Upper lobe of right lung (tissue), 1 donor: ENCODE results near the gene ZNF610. TPM values are rescaled to one million over a fixed set of nuclear protein-coding genes. Genes with fewer than 3 reads are reported as not detected.
"Not testable (repeated sequence)": the region's sequence is repeated elsewhere in the genome, so short reads cannot be mapped to it uniquely, and the experiment has no call there.

ENCODE experiments used
- ATAC-seq: fragments of 200-7000 bp; cut with Tn5 transposase; one replicate; pipeline ENCODE4 v1.9.1; 2020; ENCODE audit warnings: mild to moderate bottlenecking, moderate library complexity
- DNase-seq: peaks from one replicate; pipeline ENCODE4 v3.0.0-alpha.2; 2020
- H3K27ac ChIP-seq: fragments of 200-600 bp; one replicate; pipeline ENCODE4 v1.8.0; 2022
- H3K27me3 ChIP-seq: fragments of 200-600 bp; one replicate; pipeline ENCODE4 v1.8.0; 2022; ENCODE audit warnings: mild to moderate bottlenecking
- H3K36me3 ChIP-seq: fragments of 200-600 bp; one replicate; pipeline ENCODE4 v1.8.0; 2022
- H3K4me1 ChIP-seq: fragments of 200-600 bp; one replicate; pipeline ENCODE4 v1.8.0; 2022
- H3K4me3 ChIP-seq: fragments of 200-600 bp; one replicate; pipeline ENCODE4 v1.8.0; 2022; ENCODE audit warnings: mild to moderate bottlenecking
- H3K9me3 ChIP-seq: fragments of 200-600 bp; one replicate; pipeline ENCODE4 v1.8.0; 2022
- CTCF ChIP-seq: fragments of 200-600 bp; IDR thresholded peaks from one replicate; pipeline ENCODE4 v1.8.0; 2022; ENCODE audit warnings: antibody characterized with exemption
- intact Hi-C: fragments of 100-400 bp; cut with DNase I; formaldehyde crosslinking; loops from one replicate; pipeline ENCODE4 v1.11.0; 2022
- long read RNA-seq: library from polyadenylated mRNA; unstranded; transcript quantifications from one replicate; pipeline ENCODE4 v2.0.0, GENCODE V29; 2021
- total RNA-seq: library from RNA; stranded (reverse); fragmentation: NEBNext Ultra II Directional; extraction: Animal tissue kit (Norgen Biotek cat#: 25700); gene quantifications from one replicate; pipeline ENCODE4 v1.2.1, GENCODE V29; 2021
- donor health status: DM: no; HTN: yes; CAD: no; lungs with severe emphysema.

Gene ZNF610
- total RNA-seq: 2.5 TPM
- long read RNA-seq, partial matches to known transcripts: 0 of 3 reads
- long read RNA-seq, other reads (novel, unspliced or antisense): 0 of 3 reads

- DNase-seq (peak; percentile 94), ATAC-seq (peak; percentile 99)
- Histone ChIP-seq H3K27me3 (no peaks in the 10 kb centered on the region), H3K36me3 (no peaks in the 10 kb centered on the region), H3K9me3 (peaks cover 16% of the 10 kb centered on the region), H3K4me1 (peaks cover 4% of the 10 kb centered on the region), H3K4me3 (peak within 1 kb of the TSS; percentile 84), H3K27ac (peak within 1 kb of the TSS; percentile 90)
- TF ChIP-seq CTCF: no peak
- intact Hi-C loops: no loop called here
These were observed at the start of gene ZNF610 for GRCh38 chr19:52336117-52336790. Gene ZNF610 (plus strand): TSS chr19:52336243. CDS start chr19:52349173, 12,930 bp downstream.

GRCh38 chr19:52286256-52286655 is 49.8 kb upstream of the ZNF610 start:
- H3K9me3 ChIP-seq: no peaks in the 10 kb centered on the region
- TF ChIP-seq CTCF: no peak

GRCh38 chr19:52291781-52292180 is 44.3 kb upstream of the ZNF610 start:
- ATAC-seq (no peak), DNase-seq (no peak)
- H3K27me3 ChIP-seq: no peaks in the 10 kb centered on the region
- H3K27ac ChIP-seq: no peak overlapping the region
- no peaks in the 10 kb centered on the region for H3K9me3 ChIP-seq
- TF ChIP-seq CTCF: no peak
- H3K4me3 ChIP-seq: no peak overlapping the region
- no peaks in the 10 kb centered on the region for H3K4me1 ChIP-seq
- peaks cover 33% of the 10 kb centered on the region for H3K36me3 ChIP-seq
- intact Hi-C loops: no loop called here

More at GRCh38 chr19:52286256-52286655, 49.8 kb upstream of the ZNF610 start:
- Histone ChIP-seq H3K36me3 (peaks cover 69% of the 10 kb centered on the region), H3K27ac (no peak overlapping the region), H3K27me3 (no peaks in the 10 kb centered on the region), H3K4me1 (no peaks in the 10 kb centered on the region), H3K4me3 (no peak overlapping the region)
- ATAC-seq (no peak), DNase-seq (no peak)
- intact Hi-C loops: no loop called here

- DNase-seq, H3K4me3 ChIP-seq, H3K9me3 ChIP-seq, intact Hi-C loops, H3K4me1 ChIP-seq, ATAC-seq, H3K27me3 ChIP-seq, H3K27ac ChIP-seq: not testable (repeated sequence)
- H3K36me3 ChIP-seq: peaks cover 32% of the 10 kb centered on the region
These were observed 43.1 kb upstream of the ZNF610 start for GRCh38 chr19:52292946-52293345.

GRCh38 chr19:52296400-52296772 is 39.7 kb upstream of the ZNF610 start:
- intact Hi-C loops: no loop called here
- peaks cover 17% of the 10 kb centered on the region for H3K36me3 ChIP-seq
- no peak for DNase-seq
- ATAC-seq: no peak
- H3K9me3 ChIP-seq: no peaks in the 10 kb centered on the region
- TF ChIP-seq CTCF: no peak
- H3K4me3 ChIP-seq: peak overlapping the region; percentile 62
- no peaks in the 10 kb centered on the region for H3K4me1 ChIP-seq
- H3K27me3 ChIP-seq: no peaks in the 10 kb centered on the region
- H3K27ac ChIP-seq: peak overlapping the region; percentile 55

GRCh38 chr19:52296773-52297600 is 39.1 kb upstream of the ZNF610 start, which contains the start of gene ZNF480:
Gene ZNF480 (plus strand): TSS chr19:52297169. CDS start chr19:52300413, 3,244 bp downstream.
- H3K9me3 ChIP-seq: no peaks in the 10 kb centered on the region
- DNase-seq: peak; percentile 91
- peak within 1 kb of the TSS; percentile 93 for H3K27ac ChIP-seq
- intact Hi-C loops: no loop called here
- H3K36me3 ChIP-seq: peaks cover 19% of the 10 kb centered on the region
- peak within 1 kb of the TSS; percentile 62 for H3K4me3 ChIP-seq
- no peaks in the 10 kb centered on the region for H3K27me3 ChIP-seq
- ATAC-seq: peak; percentile 90
- TF ChIP-seq CTCF: no peak
- H3K4me1 ChIP-seq: no peaks in the 10 kb centered on the region
